ENCODE results near the gene KLF6.

- no peak for TF ChIP-seq POLR2AphosphoS5 (IDR thresholded peaks at IDR 0.05)
- TF ChIP-seq CTCF (IDR thresholded peaks at IDR 0.05; ENCODE audit: poor library complexity, severe bottlenecking): no peak
- no peak for TF ChIP-seq REST (IDR thresholded peaks at IDR 0.05; ENCODE audit: borderline replicate concordance)
- no peak for TF ChIP-seq EZH2 (IDR thresholded peaks at IDR 0.05; ENCODE audit: borderline replicate concordance, insufficient read depth, low read length, poor library complexity, severe bottlenecking)
- no peak for TF ChIP-seq MXI1 (conservative IDR thresholded peaks at IDR 0.05; ENCODE audit: poor library complexity, severe bottlenecking)
- TF ChIP-seq RAD21 (conservative IDR thresholded peaks at IDR 0.05): no peak
These were observed 42.3 kb upstream of the KLF6 start for GRCh38 chr10:3827266-3827665.

All from neural cell (in vitro differentiated cells).